Measurements from ENCODE around the gene GOLGA6D. TPM values are rescaled to one million over a fixed set of nuclear protein-coding genes. Genes with fewer than 3 reads are reported as not detected.
A peak's percentile ranks its signal among the peaks of the same experiment; 100 is the strongest.
"Not testable (repeated sequence)": the region's sequence is repeated elsewhere in the genome, so short reads cannot be mapped to it uniquely, and the experiment has no call there.

The GOLGA6D gene
- total RNA-seq, 1 donor from 2014 or later = not detected

DNA sequence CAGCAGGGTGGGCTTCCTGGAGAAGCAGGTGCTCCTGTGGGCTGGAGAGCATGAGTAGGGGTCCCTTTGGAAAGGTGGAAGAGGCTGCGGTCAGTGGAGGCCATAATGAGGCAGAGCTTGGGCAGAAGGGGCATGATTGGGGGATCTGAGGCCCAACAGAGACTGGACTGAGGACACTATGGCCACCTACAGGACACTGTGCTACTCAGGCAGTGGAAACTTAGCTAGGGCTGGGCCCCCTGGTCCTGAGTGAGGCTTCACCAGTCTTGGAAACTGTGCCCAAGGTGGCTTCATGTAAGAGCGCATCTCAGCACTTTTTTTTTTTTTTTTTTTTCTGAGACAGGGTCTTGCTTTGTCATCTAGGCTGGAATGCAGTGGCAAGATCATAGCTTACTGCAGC, 46.9 kb downstream of the GOLGA6D start:
- Mint-ChIP-seq H3K27ac (ENCODE audit: unreplicated experiment) (no peak overlapping the region), H3K27me3 (ENCODE audit: unreplicated experiment) (peaks cover 2% of the 10 kb centered on the region), H3K4me3 (ENCODE audit: unreplicated experiment) (no peak overlapping the region), H3K36me3 (ENCODE audit: unreplicated experiment) (no peaks in the 10 kb centered on the region), H3K9me3 (ENCODE audit: unreplicated experiment) (no peaks in the 10 kb centered on the region), H3K4me1 (ENCODE audit: low read depth, unreplicated experiment) (no peaks in the 10 kb centered on the region)
- TF ChIP-seq, protein P1, sequence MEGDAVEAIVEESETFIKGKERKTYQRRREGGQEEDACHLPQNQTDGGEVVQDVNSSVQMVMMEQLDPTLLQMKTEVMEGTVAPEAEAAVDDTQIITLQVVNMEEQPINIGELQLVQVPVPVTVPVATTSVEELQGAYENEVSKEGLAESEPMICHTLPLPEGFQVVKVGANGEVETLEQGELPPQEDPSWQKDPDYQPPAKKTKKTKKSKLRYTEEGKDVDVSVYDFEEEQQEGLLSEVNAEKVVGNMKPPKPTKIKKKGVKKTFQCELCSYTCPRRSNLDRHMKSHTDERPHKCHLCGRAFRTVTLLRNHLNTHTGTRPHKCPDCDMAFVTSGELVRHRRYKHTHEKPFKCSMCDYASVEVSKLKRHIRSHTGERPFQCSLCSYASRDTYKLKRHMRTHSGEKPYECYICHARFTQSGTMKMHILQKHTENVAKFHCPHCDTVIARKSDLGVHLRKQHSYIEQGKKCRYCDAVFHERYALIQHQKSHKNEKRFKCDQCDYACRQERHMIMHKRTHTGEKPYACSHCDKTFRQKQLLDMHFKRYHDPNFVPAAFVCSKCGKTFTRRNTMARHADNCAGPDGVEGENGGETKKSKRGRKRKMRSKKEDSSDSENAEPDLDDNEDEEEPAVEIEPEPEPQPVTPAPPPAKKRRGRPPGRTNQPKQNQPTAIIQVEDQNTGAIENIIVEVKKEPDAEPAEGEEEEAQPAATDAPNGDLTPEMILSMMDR (IDR thresholded peaks at IDR 0.05; ENCODE audit: partially characterized antibody, unreplicated experiment) = no peak
- DNase-seq = no peak

DNA sequence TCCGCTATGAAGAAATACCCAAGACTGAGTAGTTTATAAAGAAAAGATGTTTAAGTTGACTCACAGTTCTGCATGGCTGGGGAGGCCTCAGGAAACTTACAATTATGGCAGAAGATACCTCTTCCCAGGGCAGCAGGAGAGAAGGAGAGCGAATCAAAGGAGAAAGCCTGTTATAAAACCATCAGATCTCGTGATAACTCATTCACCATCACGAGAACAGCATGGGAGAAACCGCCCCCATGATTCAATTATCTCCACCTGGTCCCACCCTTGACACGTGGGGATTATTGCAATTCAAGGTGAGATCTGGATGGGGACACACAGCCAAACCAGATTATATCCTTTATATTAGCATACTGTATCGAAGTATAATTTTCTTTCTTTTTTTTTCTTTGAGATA, 49.5 kb downstream of the GOLGA6D start:
- H3K27me3 Mint-ChIP-seq (ENCODE audit: unreplicated experiment) = peaks cover 10% of the 10 kb centered on the region
- not testable (repeated sequence) for H3K27ac Mint-ChIP-seq (ENCODE audit: unreplicated experiment); DNase-seq; H3K4me3 Mint-ChIP-seq (ENCODE audit: unreplicated experiment); H3K36me3 Mint-ChIP-seq (ENCODE audit: unreplicated experiment); H3K4me1 Mint-ChIP-seq (ENCODE audit: low read depth, unreplicated experiment)
- H3K9me3 Mint-ChIP-seq (ENCODE audit: unreplicated experiment) = peaks cover 15% of the 10 kb centered on the region

DNA sequence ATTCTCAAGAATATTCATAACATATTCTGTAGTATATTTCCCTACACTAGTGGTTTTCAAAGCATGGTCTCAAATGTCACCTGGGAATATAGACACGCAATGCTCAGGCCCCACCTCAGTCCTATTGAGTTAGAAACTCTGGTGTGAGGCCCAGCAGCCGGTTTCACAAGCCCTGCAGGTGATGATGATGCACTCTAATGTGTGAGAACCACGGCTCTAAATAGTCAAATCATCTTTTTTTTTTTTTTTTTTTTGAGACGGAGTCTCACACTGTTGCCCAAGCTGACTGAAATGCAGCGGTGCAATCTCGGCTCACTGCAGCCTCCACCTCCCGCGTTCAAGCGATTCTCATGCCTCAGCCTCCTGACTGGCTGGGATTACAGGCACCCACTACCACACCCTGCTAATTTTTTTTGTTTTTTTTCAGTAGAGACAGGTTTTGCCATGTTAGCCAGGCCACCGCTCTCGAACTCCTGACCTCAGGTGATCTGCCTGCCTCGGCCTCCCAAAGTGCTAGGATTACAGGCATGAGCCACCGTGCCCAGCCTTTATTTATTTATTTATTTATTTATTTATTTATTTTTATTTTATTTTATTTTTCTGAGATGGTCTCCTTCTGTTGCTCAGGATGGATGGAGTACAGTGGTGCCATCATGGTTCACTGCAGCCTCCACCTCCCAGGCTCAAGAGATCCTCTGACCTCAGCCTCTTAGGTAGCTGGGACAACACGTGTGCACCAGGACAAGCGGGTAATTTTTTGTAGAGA, 51.2 kb downstream of the GOLGA6D start:
- peaks cover 15% of the 10 kb centered on the region for H3K9me3 Mint-ChIP-seq (ENCODE audit: unreplicated experiment)

DNA sequence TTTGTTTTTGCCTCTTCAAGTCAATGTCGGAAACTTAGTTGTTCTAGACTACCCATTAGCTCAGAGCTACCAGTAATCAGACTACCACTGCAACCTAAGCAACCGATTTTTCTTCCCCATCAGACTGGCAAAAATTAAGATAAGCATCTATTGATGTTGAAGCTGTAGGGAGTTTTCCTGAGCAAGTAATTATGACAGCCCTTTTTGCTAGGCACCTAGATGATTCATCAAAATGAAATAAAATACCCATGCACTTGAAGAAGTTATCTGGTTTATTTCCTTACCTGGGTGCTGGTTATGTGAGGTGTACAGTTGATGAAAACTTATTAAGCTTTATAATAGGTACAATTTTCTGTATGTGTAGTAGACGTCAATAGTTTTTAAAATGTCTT, 52.7 kb downstream of the GOLGA6D start:
- no peaks in the 10 kb centered on the region for H3K36me3 Mint-ChIP-seq (ENCODE audit: unreplicated experiment)
- DNase-seq = no peak
- peaks cover 15% of the 10 kb centered on the region for H3K9me3 Mint-ChIP-seq (ENCODE audit: unreplicated experiment)
- H3K27me3 Mint-ChIP-seq (ENCODE audit: unreplicated experiment) = peaks cover 10% of the 10 kb centered on the region
- peaks cover 4% of the 10 kb centered on the region for H3K4me1 Mint-ChIP-seq (ENCODE audit: low read depth, unreplicated experiment)
- TF ChIP-seq, protein P1 (IDR thresholded peaks at IDR 0.05; ENCODE audit: partially characterized antibody, unreplicated experiment) = no peak
- peak overlapping the region; percentile 81 for H3K27ac Mint-ChIP-seq (ENCODE audit: unreplicated experiment)
- peak overlapping the region; percentile 98 for H3K4me3 Mint-ChIP-seq (ENCODE audit: unreplicated experiment)

More for the DNA sequence above, 51.2 kb downstream of the GOLGA6D start:
- not testable (repeated sequence) for DNase-seq; H3K36me3 Mint-ChIP-seq (ENCODE audit: unreplicated experiment); H3K27ac Mint-ChIP-seq (ENCODE audit: unreplicated experiment); H3K4me3 Mint-ChIP-seq (ENCODE audit: unreplicated experiment); H3K4me1 Mint-ChIP-seq (ENCODE audit: low read depth, unreplicated experiment)
- H3K27me3 Mint-ChIP-seq (ENCODE audit: unreplicated experiment) = peaks cover 10% of the 10 kb centered on the region

DNA sequence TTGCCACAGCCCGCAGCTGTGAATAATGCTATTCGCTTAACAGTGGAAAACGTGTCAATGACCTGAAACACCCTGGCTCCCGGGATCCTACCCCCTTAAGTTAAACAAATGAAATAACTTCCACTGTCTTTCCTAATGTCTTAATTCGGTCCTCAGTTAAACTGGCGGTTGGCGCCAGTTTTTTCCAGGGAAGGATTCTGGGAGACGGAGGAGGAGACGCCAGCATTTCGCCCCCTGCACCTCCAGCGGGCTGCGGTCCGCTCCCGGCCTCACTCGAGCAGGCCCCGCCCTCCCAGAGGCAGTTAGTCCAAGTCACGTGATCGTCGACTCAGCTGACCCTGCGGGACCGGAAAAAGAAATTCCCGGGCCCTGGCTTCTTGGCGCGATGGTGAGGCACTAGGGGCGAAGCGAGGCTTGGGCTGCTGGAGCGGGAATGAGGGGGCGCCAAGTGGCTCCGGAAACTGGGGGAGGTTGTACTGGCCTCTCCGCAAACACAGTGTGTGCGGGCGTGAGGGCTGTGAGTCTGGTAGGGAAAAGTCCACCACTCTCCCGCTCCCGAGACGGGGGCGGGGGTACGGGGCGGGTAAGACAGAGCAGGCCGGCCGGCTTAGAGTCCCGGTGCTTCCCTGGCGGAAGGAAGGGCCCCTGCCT, 53.2 kb downstream of the GOLGA6D start, which contains the start of gene COMMD4:
TSS of gene COMMD4 (plus strand) at position 359 of the 651 bp plus-strand sequence. CDS start at position 386, 27 bp downstream.
- peaks cover 10% of the 10 kb centered on the region for H3K27me3 Mint-ChIP-seq (ENCODE audit: unreplicated experiment)
- H3K4me1 Mint-ChIP-seq (ENCODE audit: low read depth, unreplicated experiment) = peaks cover 4% of the 10 kb centered on the region
- peak; percentile 98 for DNase-seq
- peak within 1 kb of the TSS; percentile 81 for H3K27ac Mint-ChIP-seq (ENCODE audit: unreplicated experiment)
- H3K4me3 Mint-ChIP-seq (ENCODE audit: unreplicated experiment) = peak within 1 kb of the TSS; percentile 98
- no peaks in the 10 kb centered on the region for H3K36me3 Mint-ChIP-seq (ENCODE audit: unreplicated experiment)
- H3K9me3 Mint-ChIP-seq (ENCODE audit: unreplicated experiment) = peaks cover 15% of the 10 kb centered on the region
- TF ChIP-seq, protein P1 (IDR thresholded peaks at IDR 0.05; ENCODE audit: partially characterized antibody, unreplicated experiment) = no peak
